Limb (tissue), 2 donors: ENCODE data around the gene NTRK3.

Experiments
- DNase-seq, 2 donors: peaks; one replicate each; pipeline ENCODE4 v3.0.0-alpha.2; 2016; ENCODE audit errors: extremely low spot score in 2 of 2

NTRK3 gene

GRCh38 chr15:88187195-88187594 is 69.3 kb downstream of the NTRK3 start:
- DNase-seq: no peak

GRCh38 chr15:88185584-88185983 is 71.0 kb downstream of the NTRK3 start:
- no peak for DNase-seq

- DNase-seq: no peak
Observed at GRCh38 chr15:88181613-88182012, 74.9 kb downstream of the NTRK3 start.

GRCh38 chr15:88179562-88179961 is 77.0 kb downstream of the NTRK3 start:
- no peak for DNase-seq

GRCh38 chr15:88178631-88179030 is 77.9 kb downstream of the NTRK3 start:
- DNase-seq: no peak

- DNase-seq: no peak
Observed at GRCh38 chr15:88177451-88177850, 79.1 kb downstream of the NTRK3 start.

- DNase-seq: peak in 1 of 2 donors; percentile 13
Observed at GRCh38 chr15:88174571-88174970, 82.0 kb downstream of the NTRK3 start.

- peak in 1 of 2 donors; percentile 53 for DNase-seq
Observed at GRCh38 chr15:88166082-88166993, 90.2 kb downstream of the NTRK3 start.

- no peak for DNase-seq
Observed at GRCh38 chr15:88161636-88162035, 94.9 kb downstream of the NTRK3 start.

- DNase-seq: no peak
Observed at GRCh38 chr15:88155310-88155709, 101.2 kb downstream of the NTRK3 start.

GRCh38 chr15:88152672-88153071 is 103.9 kb downstream of the NTRK3 start:
- DNase-seq: no peak

- DNase-seq: no peak
Observed at GRCh38 chr15:88147760-88148159, 108.8 kb downstream of the NTRK3 start.

- DNase-seq: no peak
Observed at GRCh38 chr15:88144921-88145653, 111.5 kb downstream of the NTRK3 start.

GRCh38 chr15:88142121-88142520 is 114.4 kb downstream of the NTRK3 start:
- no peak for DNase-seq

- DNase-seq: no peak
Observed at GRCh38 chr15:88141269-88141889, 115.2 kb downstream of the NTRK3 start.

GRCh38 chr15:88140398-88140797 is 116.1 kb downstream of the NTRK3 start:
- no peak for DNase-seq

GRCh38 chr15:88139936-88140335 is 116.6 kb downstream of the NTRK3 start:
- DNase-seq: no peak

GRCh38 chr15:88133795-88134194 is 122.7 kb downstream of the NTRK3 start:
- no peak for DNase-seq

- no peak for DNase-seq
Observed at GRCh38 chr15:88132499-88132898, 124.0 kb downstream of the NTRK3 start.

- DNase-seq: no peak
Observed at GRCh38 chr15:88131937-88132336, 124.6 kb downstream of the NTRK3 start.

- peak in 1 of 2 donors; percentile 65 for DNase-seq
Observed at GRCh38 chr15:88127432-88127790, 129.1 kb downstream of the NTRK3 start.
